HEK293 (cell line): Measurements from ENCODE around the gene SRRM4.

ENCODE experiments used
- CTCF ChIA-PET: fragments of 350-600 bp; formaldehyde crosslinking; extraction: SDS; loops from one replicate; lab custom pipeline; 2021; ENCODE audit warnings: antibody characterized with exemption; lab: Yijun Ruan, JAX
- POLR2A ChIA-PET: fragments of 300-600 bp; formaldehyde crosslinking; extraction: SDS; loops from one replicate; lab custom pipeline; 2020; ENCODE audit warnings: antibody characterized with exemption, inconsistent platforms; lab: Yijun Ruan, JAX
- H3K27ac ChIP-seq: fragments of 200-500 bp; sonication (Bioruptor generic); 2 replicates; pipeline ENCODE4 v1.5.1; 2014; ENCODE audit warnings: low read depth, low read length, control low read depth, inconsistent platforms; ENCODE audit errors: extremely low read depth
- H3K36me3 ChIP-seq, 2 experiments: fragments of 200-500 bp in 1 of 2; sonication (Bioruptor generic) in 1 of 2; 1 replicate in 1 of 2; 2 replicates in 1 of 2; pipeline ENCODE4 v1.5.1; 2014 to 2017; ENCODE audit warnings: inconsistent platforms in 2 of 2, low read length in 2 of 2; ENCODE audit not compliant: control insufficient read depth in 2 of 2, insufficient read depth in 1 of 2
- H3K4me1 ChIP-seq: fragments of 200-500 bp; sonication (Bioruptor generic); 2 replicates; pipeline ENCODE4 v1.5.1; 2014; ENCODE audit warnings: mild to moderate bottlenecking, low read length, inconsistent platforms; ENCODE audit not compliant: control insufficient read depth, insufficient read depth
- H3K4me3 ChIP-seq: 2 replicates; pipeline ENCODE4 v1.5.1; 2011; ENCODE audit warnings: low read depth, mild to moderate bottlenecking, control low read depth, low read length, moderate library complexity
- H3K9me3 ChIP-seq: fragments of 200-500 bp; sonication (Bioruptor generic); 2 replicates; pipeline ENCODE4 v1.5.1; 2014; ENCODE audit warnings: low read depth, low read length, inconsistent platforms; ENCODE audit not compliant: control insufficient read depth, insufficient read depth
- AEBP2 ChIP-seq: fragments of 450-650 bp; formaldehyde crosslinking; IDR thresholded peaks from 2 replicates; pipeline ENCODE4 v1.5.1; 2016; ENCODE audit warnings: missing biosample characterization, missing genetic modification characterization, borderline replicate concordance
- GLIS2 ChIP-seq: fragments of 450-650 bp; formaldehyde crosslinking; IDR thresholded peaks from 2 replicates; pipeline ENCODE4 v1.5.1; 2016; ENCODE audit warnings: missing biosample characterization, missing genetic modification characterization
- HOXD13 ChIP-seq: sonication (generic); formaldehyde crosslinking; IDR thresholded peaks from 2 replicates; pipeline ENCODE4 v1.8.0; 2022; ENCODE audit warnings: missing genetic modification reagents, borderline replicate concordance
- RBAK ChIP-seq: fragments of 450-650 bp; formaldehyde crosslinking; IDR thresholded peaks from 2 replicates; pipeline ENCODE4 v1.5.1; 2016; ENCODE audit warnings: missing biosample characterization, missing genetic modification characterization
- SCRT1 ChIP-seq: fragments of 450-650 bp; formaldehyde crosslinking; IDR thresholded peaks from 2 replicates; pipeline ENCODE4 v1.5.1; 2016; ENCODE audit warnings: missing biosample characterization, missing genetic modification characterization, borderline replicate concordance
- TRIM28 ChIP-seq: IDR thresholded peaks from 2 replicates; pipeline ENCODE4 v1.6.1; 2011; ENCODE audit warnings: low read length, control low read depth, borderline replicate concordance
- TSHZ1 ChIP-seq: fragments of 450-650 bp; formaldehyde crosslinking; IDR thresholded peaks from 2 replicates; pipeline ENCODE4 v1.5.1; 2016; ENCODE audit warnings: missing biosample characterization, missing genetic modification characterization, borderline replicate concordance
- ZEB2 ChIP-seq: fragments of 450-650 bp; formaldehyde crosslinking; IDR thresholded peaks from 2 replicates; pipeline ENCODE4 v1.5.1; 2016; ENCODE audit warnings: missing biosample characterization, missing genetic modification characterization
- ZFHX2 ChIP-seq: fragments of 450-650 bp; formaldehyde crosslinking; conservative IDR thresholded peaks from 2 replicates; pipeline ENCODE4 v1.5.1; 2016; ENCODE audit warnings: missing biosample characterization, missing genetic modification characterization
- ZNF112 ChIP-seq: fragments of 450-650 bp; formaldehyde crosslinking; IDR thresholded peaks from 2 replicates; pipeline ENCODE4 v1.5.0; 2017; ENCODE audit warnings: missing biosample characterization, missing genetic modification characterization
- ZNF140 ChIP-seq: fragments of 450-650 bp; formaldehyde crosslinking; IDR thresholded peaks from 2 replicates; pipeline ENCODE4 v1.5.1; 2016; ENCODE audit warnings: missing biosample characterization, missing genetic modification characterization
- ZNF202 ChIP-seq: fragments of 450-650 bp; formaldehyde crosslinking; IDR thresholded peaks from 2 replicates; pipeline ENCODE4 v1.5.1; 2016; ENCODE audit warnings: missing biosample characterization, missing genetic modification characterization, borderline replicate concordance
- ZNF248 ChIP-seq: fragments of 450-650 bp; formaldehyde crosslinking; IDR thresholded peaks from 2 replicates; pipeline ENCODE4 v1.5.1; 2017; ENCODE audit warnings: missing biosample characterization, missing genetic modification characterization
- ZNF266 ChIP-seq: fragments of 450-650 bp; formaldehyde crosslinking; IDR thresholded peaks from 2 replicates; pipeline ENCODE4 v1.5.1; 2016; ENCODE audit warnings: missing biosample characterization, missing genetic modification characterization, low read depth
- ZNF280C ChIP-seq: fragments of 450-650 bp; formaldehyde crosslinking; IDR thresholded peaks from 2 replicates; pipeline ENCODE4 v1.5.1; 2016; ENCODE audit warnings: missing biosample characterization, missing genetic modification characterization
- ZNF324 ChIP-seq: fragments of 450-650 bp; formaldehyde crosslinking; IDR thresholded peaks from 2 replicates; pipeline ENCODE4 v1.5.1; 2016; ENCODE audit warnings: missing biosample characterization, missing genetic modification characterization
- ZNF341 ChIP-seq: fragments of 450-650 bp; formaldehyde crosslinking; IDR thresholded peaks from 2 replicates; pipeline ENCODE4; 2016; ENCODE audit warnings: low read depth, missing biosample characterization, missing genetic modification characterization
- ZNF426 ChIP-seq: fragments of 450-650 bp; formaldehyde crosslinking; IDR thresholded peaks from 2 replicates; pipeline ENCODE4 v1.5.1; 2017; ENCODE audit warnings: missing biosample characterization, missing genetic modification characterization, mild to moderate bottlenecking, inconsistent platforms, moderate library complexity
- ZNF514 ChIP-seq: fragments of 450-650 bp; formaldehyde crosslinking; IDR thresholded peaks from 2 replicates; pipeline ENCODE4 v1.5.1; 2016; ENCODE audit warnings: missing biosample characterization, missing genetic modification characterization
- ZNF654 ChIP-seq: fragments of 450-650 bp; formaldehyde crosslinking; IDR thresholded peaks from 2 replicates; pipeline ENCODE4 v1.5.1; 2016; ENCODE audit warnings: low read depth, missing biosample characterization, missing genetic modification characterization
- ZNF837 ChIP-seq: fragments of 450-650 bp; formaldehyde crosslinking; IDR thresholded peaks from 2 replicates; pipeline ENCODE4 v1.5.1; 2016; ENCODE audit warnings: missing biosample characterization, missing genetic modification characterization
- ZSCAN30 ChIP-seq: fragments of 450-650 bp; IDR thresholded peaks from 2 replicates; pipeline ENCODE4 v1.5.1; 2018; ENCODE audit warnings: missing biosample characterization, mild to moderate bottlenecking, missing genetic modification characterization, moderate library complexity
- TF ChIP-seq, protein P1 (sequence below): fragments of 450-650 bp; formaldehyde crosslinking; IDR thresholded peaks from 2 replicates; pipeline ENCODE4 v1.5.1; 2016; ENCODE audit warnings: missing biosample characterization, missing genetic modification characterization
- TF ChIP-seq, protein P2 (sequence below): fragments of 450-650 bp; formaldehyde crosslinking; optimal IDR thresholded peaks from 2 replicates; pipeline ENCODE3; 2016; ENCODE audit warnings: missing biosample characterization, mild to moderate bottlenecking, missing genetic modification characterization

Gene SRRM4

DNA sequence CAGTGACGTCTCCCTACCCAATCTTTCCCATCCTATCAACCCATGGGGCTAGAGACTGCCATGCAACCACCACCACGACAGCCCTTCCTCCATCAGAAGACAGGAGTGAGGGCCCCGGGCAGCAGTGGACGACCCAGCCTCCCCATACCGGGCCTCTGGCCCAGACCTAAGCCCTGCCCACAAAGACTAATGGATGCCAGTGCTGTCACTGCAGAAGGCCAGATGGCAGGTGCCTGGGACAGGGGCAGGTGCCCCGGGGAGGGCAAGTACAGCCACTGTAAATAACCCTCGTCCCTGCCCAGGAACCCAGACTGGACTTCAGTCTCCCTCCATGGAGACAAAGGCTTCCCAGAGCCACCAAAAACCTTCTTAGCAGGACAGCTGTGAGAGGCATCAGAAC is 177.1 kb downstream of the SRRM4 start:
- ChIA-PET CTCF (no interaction called here), POLR2A (no interaction called here)
- no peak for TF ChIP-seq AEBP2 (tag by site-specific recombination)
- no peak for TF ChIP-seq ZNF837 (tag by site-specific recombination)
- no peak for TF ChIP-seq GLIS2 (tag by site-specific recombination)
- no peak for TF ChIP-seq ZNF514 (tag by site-specific recombination)
- TF ChIP-seq ZNF248 (tag by site-specific recombination): no peak
- TF ChIP-seq HOXD13 (CRISPR knock-in tag): no peak
- no peak for TF ChIP-seq ZEB2 (tag by site-specific recombination)
- TF ChIP-seq TRIM28: no peak
- no peaks in the 10 kb centered on the region for H3K9me3 ChIP-seq
- no peak overlapping the region for H3K27ac ChIP-seq
- H3K4me3 ChIP-seq: no peak overlapping the region
- no peaks in the 10 kb centered on the region for H3K36me3 ChIP-seq
- H3K4me1 ChIP-seq: no peaks in the 10 kb centered on the region

- TF ChIP-seq ZNF280C (tag by site-specific recombination) (no peak), SCRT1 (tag by site-specific recombination) (no peak), ZSCAN30 (tag by site-specific recombination) (no peak)
- ChIA-PET CTCF (interaction anchor here (0.5 kb wide), 1 partner anchor 285 kb away, joined by 4 read pairs; no protein-coding TSS in a partner anchor), POLR2A (no interaction called here)
Observed at GRCh38 chr12:119159844-119160243, 178.5 kb downstream of the SRRM4 start.

DNA sequence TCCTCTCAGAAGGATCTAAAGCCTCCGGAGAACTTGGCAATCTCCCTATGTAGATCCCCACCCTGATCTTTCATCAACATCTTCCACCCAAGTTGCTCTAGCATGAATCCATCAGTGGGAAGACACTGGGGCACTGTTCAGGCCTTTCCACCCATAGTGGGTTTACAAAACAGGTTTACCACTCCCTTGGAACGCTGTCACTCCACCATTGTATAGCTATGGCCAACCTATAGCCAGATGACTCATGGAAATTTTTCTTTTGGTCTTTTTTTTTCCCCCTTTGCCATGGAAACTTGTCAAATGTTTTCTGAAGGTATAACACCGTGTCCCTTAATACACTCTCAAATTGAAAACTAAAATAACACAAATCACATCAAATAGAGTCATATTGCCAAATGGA is 186.6 kb downstream of the SRRM4 start:
- H3K4me1 ChIP-seq: no peaks in the 10 kb centered on the region
- H3K9me3 ChIP-seq: no peaks in the 10 kb centered on the region
- H3K27ac ChIP-seq: no peak overlapping the region
- no peaks in the 10 kb centered on the region for H3K36me3 ChIP-seq
- POLR2A ChIA-PET: no interaction called here
- CTCF ChIA-PET: no interaction called here
- H3K4me3 ChIP-seq: no peak overlapping the region
- TF ChIP-seq, protein P1, sequence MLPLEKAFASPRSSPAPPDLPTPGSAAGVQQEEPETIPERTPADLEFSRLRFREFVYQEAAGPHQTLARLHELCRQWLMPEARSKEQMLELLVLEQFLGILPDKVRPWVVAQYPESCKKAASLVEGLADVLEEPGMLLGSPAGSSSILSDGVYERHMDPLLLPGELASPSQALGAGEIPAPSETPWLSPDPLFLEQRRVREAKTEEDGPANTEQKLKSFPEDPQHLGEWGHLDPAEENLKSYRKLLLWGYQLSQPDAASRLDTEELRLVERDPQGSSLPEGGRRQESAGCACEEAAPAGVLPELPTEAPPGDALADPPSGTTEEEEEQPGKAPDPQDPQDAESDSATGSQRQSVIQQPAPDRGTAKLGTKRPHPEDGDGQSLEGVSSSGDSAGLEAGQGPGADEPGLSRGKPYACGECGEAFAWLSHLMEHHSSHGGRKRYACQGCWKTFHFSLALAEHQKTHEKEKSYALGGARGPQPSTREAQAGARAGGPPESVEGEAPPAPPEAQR (tag by site-specific recombination): no peak
- TF ChIP-seq ZNF140 (tag by site-specific recombination): no peak
- no peak for TF ChIP-seq ZNF202
- TF ChIP-seq ZNF112 (tag by site-specific recombination): no peak
- no peak for TF ChIP-seq ZNF266 (tag by site-specific recombination)
- TF ChIP-seq, protein P2, sequence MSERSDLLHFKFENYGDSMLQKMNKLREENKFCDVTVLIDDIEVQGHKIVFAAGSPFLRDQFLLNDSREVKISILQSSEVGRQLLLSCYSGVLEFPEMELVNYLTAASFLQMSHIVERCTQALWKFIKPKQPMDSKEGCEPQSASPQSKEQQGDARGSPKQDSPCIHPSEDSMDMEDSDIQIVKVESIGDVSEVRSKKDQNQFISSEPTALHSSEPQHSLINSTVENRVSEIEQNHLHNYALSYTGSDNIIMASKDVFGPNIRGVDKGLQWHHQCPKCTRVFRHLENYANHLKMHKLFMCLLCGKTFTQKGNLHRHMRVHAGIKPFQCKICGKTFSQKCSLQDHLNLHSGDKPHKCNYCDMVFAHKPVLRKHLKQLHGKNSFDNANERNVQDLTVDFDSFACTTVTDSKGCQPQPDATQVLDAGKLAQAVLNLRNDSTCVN: no peak
- no peak for TF ChIP-seq ZFHX2 (tag by site-specific recombination)
- TF ChIP-seq ZNF341: no peak
- no peak for TF ChIP-seq ZNF654
- no peak for TF ChIP-seq TSHZ1
- no peak for TF ChIP-seq RBAK (tag by site-specific recombination)
- TF ChIP-seq ZNF426 (tag by site-specific recombination): no peak
- TF ChIP-seq ZNF324 (tag by site-specific recombination): no peak

More at GRCh38 chr12:119159844-119160243, 178.5 kb downstream of the SRRM4 start:
- H3K4me3 ChIP-seq: no peak overlapping the region
- no peak overlapping the region for H3K27ac ChIP-seq
- no peaks in the 10 kb centered on the region for H3K9me3 ChIP-seq
- H3K4me1 ChIP-seq: no peaks in the 10 kb centered on the region
- H3K36me3 ChIP-seq: no peaks in the 10 kb centered on the region
